DND-41 (cell line): ENCODE results near the gene LARP6.

Experiments used
- EZH2 ChIP-seq: IDR thresholded peaks from 3 replicates; pipeline ENCODE4 v1.6.1; 2012; ENCODE audit warnings: borderline replicate concordance, low read depth, mild to moderate bottlenecking, moderate library complexity, low read length, inconsistent platforms; ENCODE audit not compliant: severe bottlenecking
- TF ChIP-seq, protein P1 (sequence below): IDR thresholded peaks from 2 replicates; pipeline ENCODE4 v1.5.1; 2012; ENCODE audit warnings: borderline replicate concordance, low read length, moderate library complexity, mild to moderate bottlenecking; ENCODE audit not compliant: poor library complexity, severe bottlenecking; ENCODE audit errors: extremely low read depth

- no peak for TF ChIP-seq EZH2
- TF ChIP-seq, protein P1, sequence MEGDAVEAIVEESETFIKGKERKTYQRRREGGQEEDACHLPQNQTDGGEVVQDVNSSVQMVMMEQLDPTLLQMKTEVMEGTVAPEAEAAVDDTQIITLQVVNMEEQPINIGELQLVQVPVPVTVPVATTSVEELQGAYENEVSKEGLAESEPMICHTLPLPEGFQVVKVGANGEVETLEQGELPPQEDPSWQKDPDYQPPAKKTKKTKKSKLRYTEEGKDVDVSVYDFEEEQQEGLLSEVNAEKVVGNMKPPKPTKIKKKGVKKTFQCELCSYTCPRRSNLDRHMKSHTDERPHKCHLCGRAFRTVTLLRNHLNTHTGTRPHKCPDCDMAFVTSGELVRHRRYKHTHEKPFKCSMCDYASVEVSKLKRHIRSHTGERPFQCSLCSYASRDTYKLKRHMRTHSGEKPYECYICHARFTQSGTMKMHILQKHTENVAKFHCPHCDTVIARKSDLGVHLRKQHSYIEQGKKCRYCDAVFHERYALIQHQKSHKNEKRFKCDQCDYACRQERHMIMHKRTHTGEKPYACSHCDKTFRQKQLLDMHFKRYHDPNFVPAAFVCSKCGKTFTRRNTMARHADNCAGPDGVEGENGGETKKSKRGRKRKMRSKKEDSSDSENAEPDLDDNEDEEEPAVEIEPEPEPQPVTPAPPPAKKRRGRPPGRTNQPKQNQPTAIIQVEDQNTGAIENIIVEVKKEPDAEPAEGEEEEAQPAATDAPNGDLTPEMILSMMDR, result no peak
These were observed 8.2 kb downstream of the LARP6 start for GRCh38 chr15:70845602-70846360.
